ENCODE results near the gene MYOT. TPM values are rescaled to one million over a fixed set of nuclear protein-coding genes. Genes with fewer than 3 reads are reported as not detected.

Gene MYOT
- polyA plus RNA-seq, 3 donors = not detected

DNA sequence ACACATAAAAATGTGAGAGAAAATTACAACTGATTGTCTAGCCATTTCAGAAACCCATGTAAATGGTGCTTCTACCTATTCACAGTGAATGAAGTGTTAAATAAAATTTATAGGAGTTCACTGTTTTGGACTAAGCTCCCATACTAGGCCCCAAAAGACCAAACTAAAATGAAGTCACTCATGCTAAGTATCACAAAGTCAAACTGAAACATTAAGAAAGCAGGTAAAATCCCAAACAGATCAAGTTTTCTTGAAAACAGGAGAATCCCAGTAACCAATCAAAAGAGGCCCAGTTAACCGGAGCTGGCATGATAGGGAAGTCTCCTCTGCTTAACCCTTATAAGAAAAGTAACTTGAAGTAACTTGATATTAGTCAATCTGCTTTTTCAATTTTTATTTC lies 35.2 kb upstream of the MYOT start:
- Histone ChIP-seq H4K20me1 (ENCODE audit: insufficient read depth, low read length) (no peaks in the 10 kb centered on the region), H2AFZ (ENCODE audit: insufficient read depth, low read depth, low read length, poor library complexity, severe bottlenecking) (no peak overlapping the region), H3K27ac (ENCODE audit: low read depth in 1 of 2, low read length in 2 of 2) (no peak overlapping the region), H3K9ac (ENCODE audit: insufficient read depth, low read length, poor library complexity, severe bottlenecking) (no peak overlapping the region), H3K9me3 (replicated peaks in 1 of 2; ENCODE audit: control insufficient read depth in 1 of 2, insufficient read depth in 1 of 2, low read length in 2 of 2) (no peaks in the 10 kb centered on the region), H3K4me3 (replicated peaks in 1 of 3; ENCODE audit: low read depth in 2 of 3, low read length in 3 of 3) (no peak overlapping the region), H3K4me2 (replicated peaks; ENCODE audit: extremely low read depth, low read length, poor library complexity, severe bottlenecking) (no peak overlapping the region), H3K36me3 (replicated peaks in 1 of 2; ENCODE audit: control insufficient read depth in 1 of 2, insufficient read depth in 2 of 2, low read length in 2 of 2) (no peaks in the 10 kb centered on the region), H3K4me1 (ENCODE audit: control insufficient read depth in 1 of 2, insufficient read depth in 2 of 2, low read length in 2 of 2) (no peaks in the 10 kb centered on the region), H3K27me3 (ENCODE audit: control insufficient read depth in 2 of 2, insufficient read depth in 2 of 2, low read length in 2 of 2) (no peaks in the 10 kb centered on the region), H3K79me2 (ENCODE audit: insufficient read depth, low read length) (no peaks in the 10 kb centered on the region)
- intact Hi-C loops (cut with micrococcal nuclease) = no loop called here
- Mint-ChIP-seq H3K36me3 (no peaks in the 10 kb centered on the region), H3K27ac (no peak overlapping the region), H3K4me1 (no peaks in the 10 kb centered on the region), H3K27me3 (ENCODE audit: low read depth in 3 of 3) (no peaks in the 10 kb centered on the region), H3K9me3 (no peaks in the 10 kb centered on the region), H3K4me3 (no peak overlapping the region)
- DNase-seq = no peak
- no peak for TF ChIP-seq CTCF (IDR thresholded peaks at IDR 0.05)
- no CpG with 5 or more reads among the region's 1 CpG for WGBS (ENCODE audit: insufficient coverage)

DNA sequence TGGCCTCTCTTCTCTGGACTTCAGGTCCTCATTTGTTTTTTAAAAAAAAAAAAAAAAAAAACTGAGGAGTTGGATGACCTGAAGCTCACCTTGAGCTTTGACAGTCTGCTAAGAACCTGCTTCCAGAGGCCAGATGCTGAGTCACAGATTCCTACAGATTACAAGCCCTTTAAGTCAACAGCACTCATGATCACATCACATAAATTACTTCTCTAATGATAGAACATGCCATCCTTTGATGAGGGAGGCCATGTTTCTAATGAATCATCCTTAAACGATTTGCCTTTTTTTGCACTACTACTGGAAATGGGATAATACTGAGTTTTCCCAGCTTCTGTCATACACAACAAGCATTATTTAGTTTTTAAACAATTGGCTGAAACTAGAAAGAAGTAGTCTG lies 34.2 kb upstream of the MYOT start:
- Histone ChIP-seq H3K36me3 (replicated peaks in 1 of 2; ENCODE audit: control insufficient read depth in 1 of 2, insufficient read depth in 2 of 2, low read length in 2 of 2) (no peaks in the 10 kb centered on the region), H3K9ac (ENCODE audit: insufficient read depth, low read length, poor library complexity, severe bottlenecking) (no peak overlapping the region), H3K9me3 (replicated peaks in 1 of 2; ENCODE audit: control insufficient read depth in 1 of 2, insufficient read depth in 1 of 2, low read length in 2 of 2) (no peaks in the 10 kb centered on the region), H3K4me1 (ENCODE audit: control insufficient read depth in 1 of 2, insufficient read depth in 2 of 2, low read length in 2 of 2) (no peaks in the 10 kb centered on the region), H4K20me1 (ENCODE audit: insufficient read depth, low read length) (no peaks in the 10 kb centered on the region), H3K27ac (ENCODE audit: low read depth in 1 of 2, low read length in 2 of 2) (no peak overlapping the region), H3K79me2 (ENCODE audit: insufficient read depth, low read length) (no peaks in the 10 kb centered on the region), H3K4me2 (replicated peaks; ENCODE audit: extremely low read depth, low read length, poor library complexity, severe bottlenecking) (no peak overlapping the region), H3K4me3 (replicated peaks in 1 of 3; ENCODE audit: low read depth in 2 of 3, low read length in 3 of 3) (no peak overlapping the region), H3K27me3 (ENCODE audit: control insufficient read depth in 2 of 2, insufficient read depth in 2 of 2, low read length in 2 of 2) (no peaks in the 10 kb centered on the region), H2AFZ (ENCODE audit: insufficient read depth, low read depth, low read length, poor library complexity, severe bottlenecking) (no peak overlapping the region)
- no peak for DNase-seq
- Mint-ChIP-seq H3K36me3 (no peaks in the 10 kb centered on the region), H3K27me3 (ENCODE audit: low read depth in 3 of 3) (no peaks in the 10 kb centered on the region), H3K4me3 (no peak overlapping the region), H3K9me3 (no peaks in the 10 kb centered on the region), H3K4me1 (no peaks in the 10 kb centered on the region), H3K27ac (no peak overlapping the region)
- no CpG with 5 or more reads among the region's 1 CpG for WGBS (ENCODE audit: insufficient coverage)
- intact Hi-C loops (cut with micrococcal nuclease) = no loop called here
- TF ChIP-seq CTCF (IDR thresholded peaks at IDR 0.05) = no peak

Measured in CD14-positive monocyte (primary cell).